ENCODE data around the gene CYLD. TPM values are rescaled to one million over a fixed set of nuclear protein-coding genes. Genes with fewer than 3 reads are reported as not detected.

CYLD gene
- total RNA-seq, 1 donor from 2014 or later, result 122 TPM

DNA sequence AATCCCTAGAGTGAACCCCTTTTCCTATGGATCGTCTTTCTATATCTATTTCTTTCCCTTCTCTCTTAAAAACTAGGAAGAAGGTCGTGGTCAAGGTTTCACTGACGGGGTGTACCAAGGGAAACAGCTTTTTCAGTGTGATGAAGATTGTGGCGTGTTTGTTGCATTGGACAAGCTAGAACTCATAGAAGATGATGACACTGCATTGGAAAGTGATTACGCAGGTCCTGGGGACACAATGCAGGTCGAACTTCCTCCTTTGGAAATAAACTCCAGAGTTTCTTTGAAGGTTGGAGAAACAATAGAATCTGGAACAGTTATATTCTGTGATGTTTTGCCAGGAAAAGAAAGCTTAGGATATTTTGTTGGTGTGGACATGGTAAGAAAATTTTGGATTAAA lies 9.6 kb downstream of the CYLD start:
- no peak for DNase-seq
- TF ChIP-seq, protein P1, sequence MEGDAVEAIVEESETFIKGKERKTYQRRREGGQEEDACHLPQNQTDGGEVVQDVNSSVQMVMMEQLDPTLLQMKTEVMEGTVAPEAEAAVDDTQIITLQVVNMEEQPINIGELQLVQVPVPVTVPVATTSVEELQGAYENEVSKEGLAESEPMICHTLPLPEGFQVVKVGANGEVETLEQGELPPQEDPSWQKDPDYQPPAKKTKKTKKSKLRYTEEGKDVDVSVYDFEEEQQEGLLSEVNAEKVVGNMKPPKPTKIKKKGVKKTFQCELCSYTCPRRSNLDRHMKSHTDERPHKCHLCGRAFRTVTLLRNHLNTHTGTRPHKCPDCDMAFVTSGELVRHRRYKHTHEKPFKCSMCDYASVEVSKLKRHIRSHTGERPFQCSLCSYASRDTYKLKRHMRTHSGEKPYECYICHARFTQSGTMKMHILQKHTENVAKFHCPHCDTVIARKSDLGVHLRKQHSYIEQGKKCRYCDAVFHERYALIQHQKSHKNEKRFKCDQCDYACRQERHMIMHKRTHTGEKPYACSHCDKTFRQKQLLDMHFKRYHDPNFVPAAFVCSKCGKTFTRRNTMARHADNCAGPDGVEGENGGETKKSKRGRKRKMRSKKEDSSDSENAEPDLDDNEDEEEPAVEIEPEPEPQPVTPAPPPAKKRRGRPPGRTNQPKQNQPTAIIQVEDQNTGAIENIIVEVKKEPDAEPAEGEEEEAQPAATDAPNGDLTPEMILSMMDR (IDR thresholded peaks at IDR 0.05), result no peak
- intact Hi-C loops (cut with micrococcal nuclease), result no loop called here
- no peak overlapping the region for H3K4me3 Mint-ChIP-seq
- ATAC-seq (ENCODE audit: low read depth), result no peak
- POLR2A ChIA-PET, result no interaction called here
- H3K27ac Mint-ChIP-seq, result no peak overlapping the region
- H3K36me3 Mint-ChIP-seq (ENCODE audit: low read depth), result peaks cover 64% of the 10 kb centered on the region
- H3K9me3 Mint-ChIP-seq, result no peaks in the 10 kb centered on the region
- peaks cover 27% of the 10 kb centered on the region for H3K4me1 Mint-ChIP-seq
- H3K27me3 Mint-ChIP-seq, result no peaks in the 10 kb centered on the region
- CTCF ChIA-PET, result interaction anchor here (0.6 to 1.1 kb wide), 4 partner anchors 80 to 425 kb away, joined by 3 to 4 read pairs (median 3); no protein-coding TSS in a partner anchor

DNA sequence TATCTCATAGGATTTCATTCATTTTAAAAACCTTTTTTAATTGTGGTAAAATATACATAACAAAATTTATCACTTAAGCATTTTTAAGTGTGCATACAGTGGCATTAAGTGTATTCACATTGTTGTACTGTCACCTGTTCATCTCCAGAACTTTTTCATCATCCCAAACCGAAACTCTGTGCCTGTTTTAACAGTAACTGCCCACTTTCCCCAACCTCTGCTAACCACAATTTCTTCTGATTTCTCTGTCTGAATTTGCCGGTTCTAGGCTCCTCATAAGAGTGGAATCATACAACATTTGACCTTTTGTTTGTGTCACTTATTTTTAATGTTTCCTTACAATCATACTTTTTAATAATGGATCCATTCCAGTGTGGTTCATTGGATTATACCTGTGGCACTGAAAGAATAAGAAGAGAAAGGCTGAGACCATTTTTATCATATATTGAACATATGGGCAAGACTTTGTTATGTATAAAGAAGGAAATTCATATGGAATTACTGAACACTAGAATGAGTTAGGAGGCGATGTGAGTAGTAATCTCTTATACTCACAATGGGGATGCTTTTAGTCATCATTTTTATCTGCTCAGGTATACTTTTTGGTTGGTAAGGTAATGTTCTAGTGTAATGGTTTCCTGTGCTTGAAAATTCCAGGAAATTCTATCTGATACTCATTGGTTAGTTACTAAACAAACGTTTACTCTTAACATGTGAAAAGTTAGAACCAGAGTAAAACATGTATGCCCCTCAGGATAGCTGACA lies 10.8 kb downstream of the CYLD start:
- TF ChIP-seq, protein P1 (IDR thresholded peaks at IDR 0.05), result no peak
- DNase-seq (no peak), ATAC-seq (ENCODE audit: low read depth) (no peak)
- ChIA-PET POLR2A (no interaction called here), CTCF (no interaction called here)
- H3K9me3 Mint-ChIP-seq, result no peaks in the 10 kb centered on the region
- peaks cover 62% of the 10 kb centered on the region for H3K36me3 Mint-ChIP-seq (ENCODE audit: low read depth)
- no peak overlapping the region for H3K27ac Mint-ChIP-seq
- no peak overlapping the region for H3K4me3 Mint-ChIP-seq
- peaks cover 19% of the 10 kb centered on the region for H3K4me1 Mint-ChIP-seq
- no peaks in the 10 kb centered on the region for H3K27me3 Mint-ChIP-seq
- intact Hi-C loops (cut with micrococcal nuclease), result no loop called here

DNA sequence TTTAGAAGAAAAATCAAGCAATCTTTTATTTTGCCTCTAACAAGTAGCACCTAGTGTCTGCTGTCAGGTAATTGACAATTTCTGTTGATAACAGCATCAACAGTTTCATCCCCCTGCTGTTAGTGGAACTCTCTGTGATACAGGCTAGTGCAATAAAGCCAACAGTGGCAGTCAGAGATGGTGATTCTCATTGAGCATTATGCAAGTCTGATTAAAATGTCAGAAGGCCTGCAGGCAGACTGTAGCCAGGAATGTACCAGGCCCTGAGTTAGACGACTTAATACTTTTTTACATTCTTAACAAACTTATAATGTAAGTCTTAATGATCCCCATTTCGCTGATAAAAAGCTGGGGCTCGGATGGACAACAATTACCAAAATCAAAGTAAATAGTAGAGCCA lies 14.6 kb downstream of the CYLD start:
- Mint-ChIP-seq H3K4me1 (peaks cover 37% of the 10 kb centered on the region), H3K9me3 (no peaks in the 10 kb centered on the region), H3K27ac (no peak overlapping the region), H3K4me3 (no peak overlapping the region), H3K36me3 (ENCODE audit: low read depth) (peaks cover 73% of the 10 kb centered on the region), H3K27me3 (no peaks in the 10 kb centered on the region)
- DNase-seq (no peak), ATAC-seq (ENCODE audit: low read depth) (no peak)
- TF ChIP-seq, protein P1 (IDR thresholded peaks at IDR 0.05), result no peak
- intact Hi-C loops (cut with micrococcal nuclease), result no loop called here
- CTCF ChIA-PET, result interaction anchor here (0.6 to 1.7 kb wide), 3 partner anchors 85 to 425 kb away, joined by 3 to 5 read pairs (median 3); no protein-coding TSS in a partner anchor
- POLR2A ChIA-PET, result no interaction called here

DNA sequence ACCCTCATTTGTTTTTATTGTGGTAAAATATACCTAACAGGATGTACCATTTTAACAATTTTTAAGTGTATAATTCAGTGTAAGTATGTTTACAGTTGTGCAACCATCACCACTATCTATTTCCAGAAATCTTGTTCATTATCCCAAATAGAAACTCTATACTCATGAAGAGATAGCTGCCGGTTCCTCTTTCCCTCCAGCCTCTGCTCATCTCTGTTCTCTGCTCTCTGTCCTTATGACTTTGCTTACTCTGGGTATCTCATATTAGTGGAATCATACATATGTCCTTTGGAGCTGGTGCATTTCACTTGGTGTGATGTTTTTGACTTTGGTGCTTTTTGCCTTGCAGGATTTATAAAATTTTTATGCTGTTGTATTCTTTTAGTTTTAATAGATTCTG lies 19.4 kb downstream of the CYLD start:
- H3K9me3 Mint-ChIP-seq, result peaks cover 8% of the 10 kb centered on the region
- POLR2A ChIA-PET, result no interaction called here
- DNase-seq (no peak), ATAC-seq (ENCODE audit: low read depth) (no peak)
- H3K4me3 Mint-ChIP-seq, result no peak overlapping the region
- H3K27ac Mint-ChIP-seq, result no peak overlapping the region
- H3K27me3 Mint-ChIP-seq, result no peaks in the 10 kb centered on the region
- TF ChIP-seq, protein P1 (IDR thresholded peaks at IDR 0.05), result no peak
- CTCF ChIA-PET, result no interaction called here
- intact Hi-C loops (cut with micrococcal nuclease), result no loop called here
- peaks cover 75% of the 10 kb centered on the region for H3K36me3 Mint-ChIP-seq (ENCODE audit: low read depth)
- peaks cover 46% of the 10 kb centered on the region for H3K4me1 Mint-ChIP-seq

DNA sequence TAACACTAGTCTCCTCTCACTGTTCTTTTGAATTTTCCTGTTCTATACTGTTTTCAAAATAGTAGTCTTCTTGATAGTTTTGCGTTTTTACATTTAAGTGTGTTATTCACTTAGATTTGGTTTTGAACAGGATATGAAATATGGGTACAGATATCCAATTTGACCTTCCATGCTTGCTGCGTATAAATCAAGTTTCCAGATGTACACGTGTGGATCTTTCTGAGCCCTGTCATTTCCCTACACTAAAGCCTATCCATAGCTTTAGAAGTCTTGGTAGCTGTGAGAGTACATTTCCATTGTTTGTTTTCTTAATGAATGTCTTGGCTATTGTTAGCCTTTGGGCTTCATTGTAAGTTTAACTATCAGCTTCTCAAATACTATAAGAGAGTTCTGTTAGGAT lies 20.4 kb downstream of the CYLD start:
- Mint-ChIP-seq H3K27me3 (no peaks in the 10 kb centered on the region), H3K9me3 (peaks cover 13% of the 10 kb centered on the region), H3K36me3 (ENCODE audit: low read depth) (peaks cover 75% of the 10 kb centered on the region), H3K4me3 (no peak overlapping the region), H3K27ac (no peak overlapping the region), H3K4me1 (peaks cover 45% of the 10 kb centered on the region)
- POLR2A ChIA-PET, result no interaction called here
- DNase-seq (no peak), ATAC-seq (ENCODE audit: low read depth) (no peak)
- TF ChIP-seq, protein P1 (IDR thresholded peaks at IDR 0.05), result no peak
- intact Hi-C loops (cut with micrococcal nuclease), result no loop called here
- CTCF ChIA-PET, result interaction anchor here (1.0 kb wide), 1 partner anchor 44 kb away, joined by 3 read pairs; no protein-coding TSS in a partner anchor
